Measurements from ENCODE around the gene SYT8. TPM values are rescaled to one million over a fixed set of nuclear protein-coding genes. Genes with fewer than 3 reads are reported as not detected.

SYT8 gene
- total and polyA plus RNA-seq, 2 experiments from 2014 or later, result not detected

- TF ChIP-seq ZNF462 (CRISPR knock-in tag; IDR thresholded peaks at IDR 0.05) (no peak), ETS1 (IDR thresholded peaks at IDR 0.05) (no peak), CTCF (conservative IDR thresholded peaks at IDR 0.05; ENCODE audit: low read depth in 2 of 2) (no peak), NANOG (IDR thresholded peaks at IDR 0.05; ENCODE audit: borderline replicate concordance) (no peak), ZNF114 (CRISPR knock-in tag; IDR thresholded peaks at IDR 0.05) (no peak), EZH2phosphoT487 (IDR thresholded peaks at IDR 0.05; ENCODE audit: unreplicated experiment) (no peak), CREB1 (CRISPR knock-in tag; IDR thresholded peaks at IDR 0.05; ENCODE audit: low read depth) (no peak)
These were observed 21.1 kb downstream of the SYT8 start (continued) for GRCh38 chr11:1855886-1856265.

Measured in GM23338 (cell line).